RWPE2 (cell line): Measurements from ENCODE around the gene PEX10.

Experiments used
- ATAC-seq: fragments of 200-7000 bp; cut with Tn5 transposase; 3 replicates; pipeline ENCODE4 v1.9.1; 2021; ENCODE audit warnings: low read depth
- DNase-seq: peaks from one replicate; pipeline ENCODE4 v3.0.0-alpha.2; 2020; ENCODE audit warnings: low spot score
- H3K27ac ChIP-seq: fragments of 450-650 bp; 2 replicates; pipeline ENCODE4 v1.5.1; 2017; ENCODE audit warnings: mild to moderate bottlenecking; ENCODE audit not compliant: poor library complexity, severe bottlenecking
- H3K27me3 ChIP-seq: fragments of 250-450 bp; sonication (Bioruptor Pico); 2 replicates; pipeline ENCODE4 v1.5.1; 2021; ENCODE audit warnings: mild to moderate bottlenecking, moderate library complexity; ENCODE audit not compliant: insufficient read depth, poor library complexity, severe bottlenecking
- H3K36me3 ChIP-seq: fragments of 250-450 bp; sonication (Bioruptor Pico); 2 replicates; pipeline ENCODE4 v1.5.1; 2020; ENCODE audit warnings: low read depth, mild to moderate bottlenecking, moderate library complexity
- H3K4me1 ChIP-seq: fragments of 250-450 bp; sonication (Bioruptor Pico); 2 replicates; pipeline ENCODE4 v1.5.1; 2021; ENCODE audit warnings: mild to moderate bottlenecking, moderate library complexity; ENCODE audit not compliant: insufficient read depth, poor library complexity, severe bottlenecking
- H3K4me3 ChIP-seq: fragments of 250-450 bp; sonication (Bioruptor Pico); 2 replicates; pipeline ENCODE4 v1.5.1; 2021; ENCODE audit warnings: mild to moderate bottlenecking, moderate library complexity; ENCODE audit not compliant: severe bottlenecking
- H3K9me3 ChIP-seq: fragments of 250-450 bp; sonication (Bioruptor Pico); 2 replicates; pipeline ENCODE4 v1.5.1; 2021; ENCODE audit warnings: mild to moderate bottlenecking, moderate library complexity; ENCODE audit not compliant: severe bottlenecking
- CTCF ChIP-seq: fragments of 450-650 bp; IDR thresholded peaks from one replicate; pipeline ENCODE4 v1.5.1; 2017; ENCODE audit warnings: mild to moderate bottlenecking, moderate library complexity; ENCODE audit not compliant: poor library complexity, severe bottlenecking

The PEX10 gene

GRCh38 chr1:2360588-2361364 is 51.6 kb downstream of the PEX10 start:
- Histone ChIP-seq H3K27ac (no peak overlapping the region), H3K9me3 (peaks cover 4% of the 10 kb centered on the region), H3K36me3 (no peaks in the 10 kb centered on the region), H3K27me3 (no peaks in the 10 kb centered on the region), H3K4me1 (no peaks in the 10 kb centered on the region), H3K4me3 (no peak overlapping the region)
- TF ChIP-seq CTCF: no peak
- ATAC-seq (no peak), DNase-seq (peak; percentile 23)

- Histone ChIP-seq H3K4me1 (no peaks in the 10 kb centered on the region), H3K9me3 (peaks cover 2% of the 10 kb centered on the region), H3K27me3 (no peaks in the 10 kb centered on the region), H3K36me3 (no peaks in the 10 kb centered on the region), H3K27ac (no peak overlapping the region), H3K4me3 (no peak overlapping the region)
- TF ChIP-seq CTCF: no peak
- DNase-seq (peak; percentile 46), ATAC-seq (no peak)
Measured at GRCh38 chr1:2358651-2359640, 53.4 kb downstream of the PEX10 start.

- H3K27me3 ChIP-seq: no peaks in the 10 kb centered on the region
- no peaks in the 10 kb centered on the region for H3K4me1 ChIP-seq
- ATAC-seq (no peak), DNase-seq (peak; percentile 54)
- H3K9me3 ChIP-seq: no peaks in the 10 kb centered on the region
- H3K4me3 ChIP-seq: no peak overlapping the region
- H3K27ac ChIP-seq: no peak overlapping the region
- no peaks in the 10 kb centered on the region for H3K36me3 ChIP-seq
- no peak for TF ChIP-seq CTCF
Measured at GRCh38 chr1:2358072-2358471, 54.3 kb downstream of the PEX10 start.

- no peaks in the 10 kb centered on the region for H3K4me1 ChIP-seq
- ATAC-seq (no peak), DNase-seq (peak; percentile 58)
- no peak overlapping the region for H3K27ac ChIP-seq
- no peak overlapping the region for H3K4me3 ChIP-seq
- H3K36me3 ChIP-seq: no peaks in the 10 kb centered on the region
- no peak for TF ChIP-seq CTCF
- H3K9me3 ChIP-seq: no peaks in the 10 kb centered on the region
- H3K27me3 ChIP-seq: no peaks in the 10 kb centered on the region
Measured at GRCh38 chr1:2356911-2357845, 55.2 kb downstream of the PEX10 start.
